KG1 (cell line): ENCODE results near the gene CRTC1.

ENCODE experiments used
- DNase-seq: peaks from one replicate; lab custom pipeline; 2025; lab: John Stamatoyannopoulos, UW

Gene CRTC1

GRCh38 chr19:18683109-18683957, at the start of gene CRTC1:
Gene CRTC1, plus strand, starts transcription at chr19:18683680. Its CDS starts 23 bp downstream, at chr19:18683703.
- DNase-seq = peak; percentile 72

GRCh38 chr19:18634612-18635297, 48.7 kb upstream of the CRTC1 start:
- DNase-seq = no peak

GRCh38 chr19:18635831-18636182, 47.7 kb upstream of the CRTC1 start:
- no peak for DNase-seq

GRCh38 chr19:18636183-18636968, 47.1 kb upstream of the CRTC1 start:
- DNase-seq = peak; percentile 88

GRCh38 chr19:18636969-18637629, 46.4 kb upstream of the CRTC1 start, which contains the start of gene KLHL26:
Gene KLHL26, plus strand, starts transcription at chr19:18637028. Its CDS starts 27 bp downstream, at chr19:18637055.
- DNase-seq = no peak

- no peak for DNase-seq
Observed at GRCh38 chr19:18637673-18638630, 45.5 kb upstream of the CRTC1 start.

GRCh38 chr19:18639706-18640243, 43.7 kb upstream of the CRTC1 start:
- DNase-seq = no peak

GRCh38 chr19:18644196-18645034, 39.1 kb upstream of the CRTC1 start:
- peak; percentile 36 for DNase-seq

- DNase-seq = no peak
Observed at GRCh38 chr19:18645035-18645511, 38.4 kb upstream of the CRTC1 start.

- no peak for DNase-seq
Observed at GRCh38 chr19:18646535-18647370, 36.7 kb upstream of the CRTC1 start.

- DNase-seq = no peak
Observed at GRCh38 chr19:18647371-18647767, 36.1 kb upstream of the CRTC1 start.

GRCh38 chr19:18647807-18648206, 35.7 kb upstream of the CRTC1 start:
- DNase-seq = no peak

GRCh38 chr19:18648973-18649315, 34.5 kb upstream of the CRTC1 start:
- no peak for DNase-seq

GRCh38 chr19:18649371-18650020, 34.0 kb upstream of the CRTC1 start:
- no peak for DNase-seq

- DNase-seq = no peak
Observed at GRCh38 chr19:18650021-18650390, 33.5 kb upstream of the CRTC1 start.

GRCh38 chr19:18650468-18651041, 32.9 kb upstream of the CRTC1 start:
- no peak for DNase-seq

- no peak for DNase-seq
Observed at GRCh38 chr19:18651300-18651699, 32.2 kb upstream of the CRTC1 start.

GRCh38 chr19:18651733-18652132, 31.7 kb upstream of the CRTC1 start:
- DNase-seq = no peak
